Lung microvascular endothelial cell (primary cell): Measurements from ENCODE around the gene MAGEF1. TPM values are rescaled to one million over a fixed set of nuclear protein-coding genes. Genes with fewer than 3 reads are reported as not detected.

Source experiments
- DNase-seq, 2 donors: peaks; one replicate each; pipeline versions ENCODE4 v3.0.0 to v3.0.0-alpha.2; 2010; ENCODE audit warnings: low read depth in 2 of 2
- total RNA-seq: library from RNA; depleted of rRNA; stranded (reverse); fragments of >200 nt; gene quantifications from 2 replicates; pipeline ENCODE4 v1.2.1, GENCODE V29; 2014

Gene MAGEF1, protein sequence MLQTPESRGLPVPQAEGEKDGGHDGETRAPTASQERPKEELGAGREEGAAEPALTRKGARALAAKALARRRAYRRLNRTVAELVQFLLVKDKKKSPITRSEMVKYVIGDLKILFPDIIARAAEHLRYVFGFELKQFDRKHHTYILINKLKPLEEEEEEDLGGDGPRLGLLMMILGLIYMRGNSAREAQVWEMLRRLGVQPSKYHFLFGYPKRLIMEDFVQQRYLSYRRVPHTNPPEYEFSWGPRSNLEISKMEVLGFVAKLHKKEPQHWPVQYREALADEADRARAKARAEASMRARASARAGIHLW
- total RNA-seq, result 8.1 and 13.9 TPM in 2 replicates

- peak; percentile 37 to 67 for DNase-seq
Observed at GRCh38 chr3:184711493-184712247, at the start of gene MAGEF1. Gene MAGEF1, minus strand, starts transcription at chr3:184712064. Its CDS starts 243 bp downstream, at chr3:184711821.

GRCh38 chr3:184761075-184761841 is 49.4 kb upstream of the MAGEF1 start:
- no peak for DNase-seq

GRCh38 chr3:184760337-184761074 is 48.6 kb upstream of the MAGEF1 start:
- no peak for DNase-seq

DNA sequence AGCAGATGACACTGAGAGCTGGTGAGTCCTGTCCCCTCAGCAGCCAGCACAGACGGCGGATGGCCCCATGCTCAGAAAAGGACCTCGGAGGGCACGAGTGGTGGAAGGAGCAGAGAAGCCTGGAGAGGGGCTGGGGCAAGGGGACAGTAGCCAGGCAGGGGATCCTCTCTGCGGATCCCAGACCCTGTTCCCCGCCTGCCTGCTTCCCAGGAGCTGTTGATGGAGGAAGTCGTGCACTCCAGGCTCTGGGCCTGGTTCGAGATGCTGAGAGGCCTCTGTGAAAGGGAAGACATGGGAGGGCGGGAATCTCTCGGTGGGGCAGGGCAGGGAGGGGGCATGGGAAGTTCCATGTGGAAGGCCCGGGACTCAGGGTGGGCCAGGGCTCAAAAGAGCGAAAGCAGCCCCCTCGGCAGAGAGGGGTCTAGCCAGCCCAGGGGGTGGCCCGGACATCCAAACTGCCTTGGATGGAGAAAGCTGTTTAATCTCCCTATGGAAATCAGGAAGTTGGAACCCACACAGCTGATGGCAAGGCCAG is 47.9 kb upstream of the MAGEF1 start:
- no peak for DNase-seq

DNA sequence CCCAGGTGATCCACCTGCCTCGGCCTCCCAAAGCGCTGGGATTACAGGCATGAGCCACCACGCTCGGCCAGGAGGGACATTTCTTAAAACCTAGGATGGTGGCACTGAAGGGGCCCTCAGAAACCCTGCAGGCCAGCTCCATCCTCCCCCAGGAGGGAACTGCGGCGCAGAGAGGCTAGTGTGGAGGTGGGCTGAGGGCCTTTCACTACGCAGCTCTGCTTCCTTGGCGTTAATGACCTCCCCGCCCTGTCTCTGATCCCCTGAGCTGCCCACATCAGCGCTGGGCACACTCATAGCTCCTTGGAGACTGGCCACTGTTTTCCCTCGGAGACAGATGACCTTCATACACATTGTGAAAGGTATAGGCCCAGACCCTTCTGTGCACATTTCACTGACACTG is 46.2 kb upstream of the MAGEF1 start:
- no peak for DNase-seq

DNA sequence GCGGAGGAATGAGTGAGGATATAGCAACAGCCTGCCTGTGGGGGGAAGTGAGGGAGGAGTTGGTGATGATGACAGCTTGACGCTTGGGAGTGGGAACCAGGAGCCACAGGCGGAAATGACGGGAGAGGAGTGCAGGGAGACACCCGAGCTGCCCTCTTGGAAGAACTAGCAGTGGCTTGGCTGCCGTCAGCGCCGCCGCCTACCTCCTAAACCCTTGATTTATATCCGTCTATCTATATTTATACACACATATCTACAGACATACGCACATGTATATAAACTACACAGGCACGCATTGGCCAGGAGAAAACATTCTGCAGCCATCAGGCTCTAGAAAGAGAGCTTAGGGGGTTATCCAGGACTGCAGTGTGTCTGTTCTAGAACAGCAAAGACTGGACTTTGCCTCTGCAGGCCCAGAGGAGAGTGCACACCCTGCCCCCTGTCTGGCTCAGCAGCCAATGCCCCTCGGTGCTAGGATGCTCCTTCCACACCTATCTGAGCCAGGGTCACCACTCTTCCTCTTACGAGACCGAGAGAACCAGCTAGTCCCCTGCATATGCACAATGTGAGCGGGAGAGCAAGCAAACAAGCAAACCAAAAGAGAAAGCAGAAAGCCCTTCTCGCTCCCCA is 45.3 kb upstream of the MAGEF1 start:
- peak; percentile 10 to 75 for DNase-seq

DNA sequence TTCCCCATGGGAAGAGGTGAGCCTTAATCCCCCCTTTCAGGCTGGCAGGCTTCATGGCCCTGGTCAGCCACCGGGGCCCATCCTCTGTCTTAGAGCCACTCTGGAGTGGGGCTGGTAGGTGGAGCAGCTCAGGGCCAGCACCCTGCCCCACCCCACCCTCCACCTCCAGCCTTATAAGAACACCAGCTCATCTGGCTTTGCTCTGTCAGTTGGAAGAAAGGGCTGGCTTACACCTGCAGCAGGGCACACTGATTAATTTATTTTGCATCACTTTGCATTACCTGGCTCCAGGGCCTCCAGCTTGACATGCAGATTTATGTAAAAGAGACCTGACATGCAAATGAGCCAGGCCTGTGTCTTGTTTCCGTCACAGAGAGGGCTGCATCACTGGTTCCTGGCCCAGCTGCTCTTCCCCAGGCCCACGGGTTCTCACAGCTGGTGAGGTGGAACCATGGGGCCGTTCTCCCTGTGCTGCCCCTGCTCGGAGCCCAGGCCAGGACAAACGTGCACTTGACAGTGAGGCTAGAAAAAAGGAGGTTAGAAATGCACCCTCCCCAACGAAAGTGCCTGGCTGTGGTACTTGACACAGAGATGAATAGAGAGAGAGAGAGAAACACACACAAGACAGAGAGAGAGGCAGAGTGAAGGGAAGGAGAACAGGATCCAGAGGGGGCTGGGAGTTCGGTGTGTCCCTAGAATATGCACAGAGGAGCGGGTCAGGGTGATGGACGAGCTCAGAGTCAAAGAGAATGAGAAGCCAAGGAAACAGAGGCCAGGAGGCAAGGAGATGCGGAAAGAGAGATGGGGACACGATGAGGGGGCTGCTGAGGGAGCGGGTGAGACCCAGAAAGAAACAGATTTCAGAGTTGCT is 44.5 kb upstream of the MAGEF1 start:
- no peak for DNase-seq

GRCh38 chr3:184755315-184755731 is 43.5 kb upstream of the MAGEF1 start:
- DNase-seq, result no peak

- no peak for DNase-seq
Observed at GRCh38 chr3:184752361-184752760, 40.5 kb upstream of the MAGEF1 start.

- DNase-seq, result no peak
Observed at GRCh38 chr3:184751204-184752040, 39.6 kb upstream of the MAGEF1 start.

- no peak for DNase-seq
Observed at GRCh38 chr3:184750349-184751083, 38.7 kb upstream of the MAGEF1 start.

DNA sequence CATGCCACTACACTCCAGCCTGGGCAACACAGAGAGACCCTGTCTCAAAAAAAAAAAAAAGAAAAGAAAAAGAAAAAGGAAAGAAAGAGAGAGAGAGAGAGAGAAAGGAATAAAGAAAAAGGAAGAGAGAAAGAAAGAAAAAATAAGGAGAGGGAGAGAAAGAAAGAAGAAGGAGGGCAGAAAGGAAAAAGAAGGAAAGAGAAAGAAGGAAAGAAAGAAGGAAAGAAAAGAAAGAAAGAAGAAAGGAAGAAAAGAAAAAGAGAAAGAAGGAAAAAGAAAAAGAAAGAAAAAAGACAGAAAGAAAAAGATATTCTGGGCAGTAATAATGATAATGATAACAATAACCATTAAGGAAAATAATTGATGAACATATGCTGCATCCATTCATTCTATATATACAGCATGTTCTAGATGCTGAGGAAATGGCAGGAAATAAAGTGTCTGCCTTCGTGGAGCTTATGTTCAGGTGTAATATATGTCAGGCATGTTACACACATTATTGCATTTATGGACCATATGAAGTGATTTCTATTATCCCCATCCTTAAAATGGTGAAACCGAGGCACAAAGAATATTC is 37.4 kb upstream of the MAGEF1 start:
- no peak for DNase-seq

- DNase-seq, result peak in 1 of 2 donors; percentile 43
Observed at GRCh38 chr3:184748219-184749135, 36.6 kb upstream of the MAGEF1 start.

- DNase-seq, result no peak
Observed at GRCh38 chr3:184746131-184747120, 34.6 kb upstream of the MAGEF1 start.

DNA sequence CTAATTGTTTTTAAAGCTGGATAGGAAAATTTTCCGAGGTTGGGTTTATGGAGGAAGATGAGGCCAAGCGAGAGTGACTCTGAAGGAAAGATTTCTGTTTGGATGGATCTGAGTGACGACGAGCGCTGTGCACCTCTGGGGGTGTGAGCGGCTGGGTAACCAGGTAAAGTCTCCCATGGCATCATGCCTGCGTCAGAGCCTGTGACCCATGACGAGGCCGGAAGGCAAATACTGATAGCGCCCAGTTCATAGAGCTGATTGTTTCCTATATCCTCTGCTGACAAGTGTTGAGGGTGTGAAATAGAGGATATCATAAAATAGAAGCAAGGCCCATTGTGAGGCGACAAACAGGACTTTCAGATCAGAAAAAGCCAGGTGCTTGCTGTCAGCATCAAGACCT is 33.7 kb upstream of the MAGEF1 start:
- DNase-seq, result peak in 1 of 2 donors; percentile 54
